HL-60/S4 (cell line): Measurements from ENCODE around the gene AKR1A1.
"Not testable (repeated sequence)": the region's sequence is repeated elsewhere in the genome, so short reads cannot be mapped to it uniquely, and the experiment has no call there.

Experiments
- in situ Hi-C: fragments of 300-500 bp; cut with MboI; formaldehyde crosslinking; loops from 2 replicates; pipeline ENCODE4 v1.14.3; 2022; ENCODE audit warnings: low sequenced_read_pairs

Gene AKR1A1

DNA sequence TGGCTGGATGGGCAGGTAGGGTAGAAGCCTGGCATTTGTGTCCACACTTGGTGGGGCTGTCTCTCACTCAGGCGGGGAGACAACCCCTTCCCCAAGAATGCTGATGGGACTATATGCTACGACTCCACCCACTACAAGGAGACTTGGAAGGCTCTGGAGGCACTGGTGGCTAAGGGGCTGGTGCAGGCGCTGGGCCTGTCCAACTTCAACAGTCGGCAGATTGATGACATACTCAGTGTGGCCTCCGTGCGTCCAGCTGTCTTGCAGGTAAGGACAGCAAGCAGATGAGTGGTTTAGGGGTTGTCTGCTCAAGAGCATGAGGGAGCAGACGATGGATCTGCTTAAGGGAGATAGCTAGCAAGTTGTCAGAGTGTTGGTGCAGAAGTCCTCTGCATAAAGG lies 17.3 kb downstream of the AKR1A1 start:
- in situ Hi-C loops, result loop anchor here (5.0 kb wide), 1 partner anchor 56 kb away; no protein-coding TSS in a partner anchor

DNA sequence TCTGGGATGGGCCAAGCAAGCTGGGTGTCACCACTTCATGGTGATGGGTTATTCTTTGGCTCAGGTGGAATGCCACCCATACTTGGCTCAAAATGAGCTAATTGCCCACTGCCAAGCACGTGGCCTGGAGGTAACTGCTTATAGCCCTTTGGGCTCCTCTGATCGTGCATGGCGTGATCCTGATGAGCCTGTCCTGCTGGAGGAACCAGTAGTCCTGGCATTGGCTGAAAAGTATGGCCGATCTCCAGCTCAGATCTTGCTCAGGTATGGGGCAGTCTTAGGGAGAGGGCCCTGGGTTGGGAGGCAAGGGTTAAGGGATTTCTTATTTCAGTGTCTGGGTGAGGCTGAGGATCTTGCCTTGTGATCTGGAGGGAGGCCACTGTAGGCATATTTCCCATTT lies 17.8 kb downstream of the AKR1A1 start:
- in situ Hi-C loops, result loop anchor here (5.0 kb wide), 1 partner anchor 56 kb away; no protein-coding TSS in a partner anchor

GRCh38 chr1:45569571-45569961 lies 18.9 kb downstream of the AKR1A1 start:
- in situ Hi-C loops, result loop anchor here (5.0 kb wide), 1 partner anchor 57 kb away; no protein-coding TSS in a partner anchor

GRCh38 chr1:45569962-45570581 lies 19.4 kb downstream of the AKR1A1 start:
- in situ Hi-C loops, result loop anchor here (5.0 to 10.0 kb wide), 2 partner anchors 58 to 215 kb away; no protein-coding TSS in a partner anchor

DNA sequence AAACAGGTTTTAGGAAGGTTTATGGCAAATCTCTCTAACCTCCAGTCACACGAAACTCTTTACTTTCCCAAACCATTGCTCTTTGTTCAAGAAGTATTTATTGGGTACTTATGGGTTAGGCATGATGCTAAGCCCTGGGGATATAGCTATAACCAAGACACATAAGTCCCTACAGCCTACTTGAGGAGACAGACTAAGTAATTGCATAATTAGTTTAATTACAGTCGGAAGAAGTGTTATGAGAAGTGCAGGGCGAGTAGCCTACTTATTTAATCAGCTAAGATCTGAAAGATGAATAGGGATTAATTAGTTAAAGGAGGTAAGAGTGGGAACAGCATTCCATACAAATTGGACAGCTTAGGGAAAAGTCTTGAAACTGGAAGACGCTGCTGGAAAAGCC lies 20.0 kb downstream of the AKR1A1 start:
- in situ Hi-C loops, result loop anchor here (10.0 kb wide), 1 partner anchor 216 kb away; no protein-coding TSS in a partner anchor

DNA sequence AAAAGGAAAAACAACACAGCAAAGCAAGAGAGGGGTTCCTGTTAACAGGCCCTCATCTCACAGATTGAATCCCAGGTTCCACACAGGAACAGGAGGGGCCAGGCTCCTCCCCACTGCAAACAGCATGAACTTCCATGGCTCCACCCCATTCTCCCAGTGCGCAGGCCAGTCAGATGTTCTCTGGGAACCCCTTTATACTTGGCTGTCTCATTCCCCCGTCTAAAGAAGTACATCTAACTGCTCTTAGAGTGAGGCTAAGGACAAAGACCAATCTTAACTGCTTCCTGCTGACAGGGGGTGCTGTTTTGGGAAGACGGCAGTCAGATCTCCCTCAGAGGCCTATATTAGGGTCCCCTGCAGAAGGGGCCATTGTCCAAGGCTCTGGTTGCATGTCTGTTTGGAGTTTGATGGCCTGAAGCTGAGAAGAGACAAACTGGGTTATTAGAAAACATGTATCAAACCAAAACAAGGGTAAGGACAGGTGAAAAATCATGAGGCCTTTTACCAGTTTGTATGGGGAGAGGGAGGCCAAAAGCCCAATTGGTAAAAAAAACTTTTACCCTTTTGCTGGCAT lies 22.7 kb downstream of the AKR1A1 start:
- in situ Hi-C loops, result loop anchor here (10.0 kb wide), 1 partner anchor 219 kb away; no protein-coding TSS in a partner anchor

DNA sequence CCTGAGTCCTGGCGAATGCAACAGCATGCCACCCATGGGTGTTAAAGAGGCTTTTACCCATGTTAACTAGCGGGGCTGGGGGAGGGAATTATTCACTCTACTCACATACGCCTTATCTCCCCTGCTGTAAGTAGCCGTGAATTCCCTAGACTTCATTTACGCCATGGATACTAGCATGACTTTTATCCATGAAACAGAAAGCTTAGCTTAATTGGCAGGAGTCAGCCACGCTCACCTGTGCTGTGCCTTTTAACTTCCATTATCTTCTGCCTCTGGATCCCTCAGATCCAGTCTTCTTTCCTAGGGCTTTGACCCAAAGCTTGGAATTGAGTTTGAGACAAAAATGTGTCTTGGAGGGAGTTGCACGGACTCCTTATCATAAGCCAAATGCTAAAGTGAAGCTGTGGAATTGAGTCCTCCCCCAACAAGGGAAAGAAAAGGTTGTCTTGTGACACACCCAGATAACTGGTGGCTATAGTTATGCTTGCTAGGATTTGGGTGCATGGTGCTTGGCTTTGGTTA lies 23.5 kb downstream of the AKR1A1 start:
- in situ Hi-C loops, result loop anchor here (10.0 kb wide), 1 partner anchor 219 kb away; no protein-coding TSS in a partner anchor

- in situ Hi-C loops, result no loop called here
These were observed 32.6 kb downstream of the AKR1A1 start for GRCh38 chr1:45583264-45583665.

- in situ Hi-C loops, result no loop called here
These were observed 33.2 kb downstream of the AKR1A1 start, which contains the start of gene NASP for GRCh38 chr1:45583666-45584350. Gene NASP, plus strand, starts transcription at chr1:45584041. Its CDS starts 106 bp downstream, at chr1:45584147.

- in situ Hi-C loops, result no loop called here
These were observed 33.9 kb downstream of the AKR1A1 start for GRCh38 chr1:45584351-45585109.

- in situ Hi-C loops, result no loop called here
These were observed 34.4 kb downstream of the AKR1A1 start for GRCh38 chr1:45585110-45585426.

GRCh38 chr1:45585496-45586075 lies 35.0 kb downstream of the AKR1A1 start:
- in situ Hi-C loops, result no loop called here

GRCh38 chr1:45586769-45587168 lies 36.1 kb downstream of the AKR1A1 start:
- in situ Hi-C loops, result no loop called here

GRCh38 chr1:45589861-45590260 lies 39.2 kb downstream of the AKR1A1 start:
- in situ Hi-C loops, result no loop called here

- in situ Hi-C loops, result no loop called here
These were observed 43.8 kb downstream of the AKR1A1 start for GRCh38 chr1:45594412-45594811.

DNA sequence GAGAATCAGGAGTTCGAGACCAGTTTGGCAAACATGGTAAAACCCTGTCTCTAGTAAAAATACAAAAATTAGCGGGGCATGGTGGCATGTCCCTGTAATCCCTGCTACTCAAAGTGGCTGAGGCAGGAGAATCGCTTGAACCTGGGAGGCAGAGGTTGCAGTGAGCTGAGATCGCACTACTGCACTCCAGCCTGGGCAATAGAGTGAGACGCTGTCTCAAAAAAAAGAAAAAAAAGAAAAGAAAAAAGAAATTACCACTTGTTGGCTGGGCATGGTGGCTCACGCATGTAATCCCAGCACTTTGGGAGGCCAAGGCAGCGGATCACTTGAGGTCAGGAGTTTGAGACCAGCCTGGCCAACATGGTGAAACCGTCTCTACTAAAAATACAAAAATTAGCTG lies 46.1 kb downstream of the AKR1A1 start:
- in situ Hi-C loops, result not testable (repeated sequence)

DNA sequence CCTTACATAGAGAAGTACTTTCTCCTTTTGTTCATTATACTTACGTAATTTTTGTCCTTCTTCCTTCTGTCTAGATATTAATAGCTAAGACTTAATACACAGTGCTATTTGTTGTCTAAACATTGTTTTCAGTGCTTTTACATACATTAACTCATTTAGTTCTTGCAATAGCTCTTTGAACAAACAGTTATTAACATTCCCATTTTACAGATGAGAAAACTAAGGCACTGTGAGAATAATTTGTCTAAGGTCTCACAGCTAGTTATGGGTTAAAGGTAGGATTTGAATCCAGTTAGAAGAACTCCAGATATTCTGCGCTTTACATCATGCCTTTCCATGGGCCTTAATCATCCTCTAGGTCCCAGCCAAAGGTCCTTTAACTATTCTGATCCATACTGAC lies 53.6 kb downstream of the AKR1A1 start:
- in situ Hi-C loops, result no loop called here

GRCh38 chr1:45607404-45608074 lies 56.9 kb downstream of the AKR1A1 start:
- in situ Hi-C loops, result no loop called here

DNA sequence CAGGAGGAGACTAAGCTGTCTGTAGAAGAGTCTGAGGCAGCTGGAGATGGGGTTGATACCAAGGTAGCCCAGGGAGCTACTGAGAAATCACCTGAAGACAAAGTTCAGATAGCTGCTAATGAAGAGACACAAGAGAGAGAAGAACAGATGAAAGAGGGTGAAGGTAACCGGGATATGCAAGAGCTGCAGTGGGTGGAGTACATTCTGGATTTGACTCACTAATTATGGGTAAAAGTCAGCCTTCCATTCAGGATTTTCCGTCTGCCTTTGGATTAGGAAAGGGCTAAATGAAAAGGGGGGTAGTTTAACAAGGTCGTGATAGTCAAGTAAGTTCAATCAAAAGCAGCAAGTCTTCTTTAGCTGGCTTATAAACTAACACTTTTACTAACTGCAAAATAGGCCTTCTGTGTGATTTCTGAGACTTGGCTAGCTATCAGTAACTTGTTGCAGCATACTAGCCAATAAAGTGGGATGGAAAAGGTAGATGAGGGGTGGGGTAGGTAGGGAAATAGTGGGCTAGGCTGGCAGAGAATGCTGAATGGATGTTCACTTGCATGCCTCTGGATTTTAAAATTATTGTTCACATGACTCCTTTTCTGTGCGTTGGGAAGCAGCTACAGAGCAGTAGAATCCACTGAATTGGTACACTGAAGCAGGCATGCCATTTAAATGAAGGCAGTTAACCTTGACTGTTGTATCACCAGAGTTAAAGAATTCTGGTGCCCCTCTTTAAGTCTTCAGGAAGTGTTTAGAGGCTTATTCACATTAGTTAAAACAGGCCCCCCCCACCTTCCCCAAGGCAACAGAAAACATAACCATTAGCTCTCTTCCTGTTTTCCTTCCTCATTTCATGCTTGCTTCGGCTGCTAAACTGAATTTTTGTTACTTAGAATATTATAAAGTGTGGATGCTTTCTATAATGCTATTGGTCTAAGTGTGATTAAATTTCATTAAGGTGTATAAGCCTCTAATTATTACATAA lies 57.8 kb downstream of the AKR1A1 start:
- in situ Hi-C loops, result no loop called here
